Activated CD8-positive, alpha-beta T cell treated with anti-CD3 and anti-CD28 coated beads for 36 hours (primary cell): ENCODE measurements around the gene MMP2. TPM values are rescaled to one million over a fixed set of nuclear protein-coding genes. Genes with fewer than 3 reads are reported as not detected.

ENCODE experiments used
- ATAC-seq: fragments of 200-7000 bp; cut with Tn5 transposase; one replicate; pipeline ENCODE4 v1.10.0; 2021; ENCODE audit warnings: mild to moderate bottlenecking, moderate library complexity
- CTCF ChIA-PET: fragments of 350-600 bp; sonication (Branson Sonifier 250); formaldehyde crosslinking; loops from one replicate; lab custom pipeline; 2021; ENCODE audit warnings: antibody characterized with exemption; lab: Charles Lee
- POLR2A ChIA-PET: fragments of 350-600 bp; sonication (Branson Sonifier 250); formaldehyde crosslinking; loops from one replicate; lab custom pipeline; 2021; ENCODE audit warnings: antibody characterized with exemption; lab: Charles Lee
- DNase-seq: peaks from one replicate; pipeline ENCODE4 v3.0.0-alpha.2; 2020
- H3K27ac Mint-ChIP-seq: one replicate; pipeline ENCODE4 v1.8.0; 2021; ENCODE audit warnings: mild to moderate bottlenecking, mixed read lengths
- H3K27me3 Mint-ChIP-seq: one replicate; pipeline ENCODE4 v1.8.0; 2021; ENCODE audit warnings: mixed read lengths
- H3K36me3 Mint-ChIP-seq: one replicate; pipeline ENCODE4 v1.8.0; 2021; ENCODE audit warnings: low read depth, mixed read lengths
- H3K4me1 Mint-ChIP-seq: one replicate; pipeline ENCODE4 v1.8.0; 2021; ENCODE audit warnings: low read depth, mixed read lengths
- H3K4me3 Mint-ChIP-seq: one replicate; pipeline ENCODE4 v1.8.0; 2021; ENCODE audit warnings: mild to moderate bottlenecking, moderate library complexity, mixed read lengths
- H3K9me3 Mint-ChIP-seq: one replicate; pipeline ENCODE4 v1.8.0; 2021; ENCODE audit warnings: mixed read lengths
- intact Hi-C: fragments of 100-400 bp; cut with micrococcal nuclease; formaldehyde crosslinking; loops from one replicate; pipeline ENCODE4 v1.10.0; 2022
- total RNA-seq, 2 experiments: library from RNA; stranded (reverse); gene quantifications; one replicate each; pipeline ENCODE4 v1.2.3, GENCODE V29; 2021
- TF ChIP-seq, protein P1 (sequence below): fragments of 200-600 bp; IDR thresholded peaks from one replicate; pipeline ENCODE4 v1.8.0; 2022; ENCODE audit warnings: antibody characterized with exemption, mild to moderate bottlenecking

The MMP2 gene
- total RNA-seq, 2 experiments from 2014 or later, result not detected

GRCh38 chr16:55444754-55445485, 34.1 kb upstream of the MMP2 start:
- ChIA-PET POLR2A (no interaction called here), CTCF (interaction anchor here (2.2 kb wide), 1 partner anchor 20 kb away, joined by 13 read pairs; no protein-coding TSS in a partner anchor)
- Mint-ChIP-seq H3K4me3 (no peak overlapping the region), H3K4me1 (no peaks in the 10 kb centered on the region), H3K9me3 (no peaks in the 10 kb centered on the region), H3K36me3 (no peaks in the 10 kb centered on the region), H3K27ac (no peak overlapping the region), H3K27me3 (peaks cover 8% of the 10 kb centered on the region)
- ATAC-seq (no peak), DNase-seq (no peak)
- TF ChIP-seq, protein P1, sequence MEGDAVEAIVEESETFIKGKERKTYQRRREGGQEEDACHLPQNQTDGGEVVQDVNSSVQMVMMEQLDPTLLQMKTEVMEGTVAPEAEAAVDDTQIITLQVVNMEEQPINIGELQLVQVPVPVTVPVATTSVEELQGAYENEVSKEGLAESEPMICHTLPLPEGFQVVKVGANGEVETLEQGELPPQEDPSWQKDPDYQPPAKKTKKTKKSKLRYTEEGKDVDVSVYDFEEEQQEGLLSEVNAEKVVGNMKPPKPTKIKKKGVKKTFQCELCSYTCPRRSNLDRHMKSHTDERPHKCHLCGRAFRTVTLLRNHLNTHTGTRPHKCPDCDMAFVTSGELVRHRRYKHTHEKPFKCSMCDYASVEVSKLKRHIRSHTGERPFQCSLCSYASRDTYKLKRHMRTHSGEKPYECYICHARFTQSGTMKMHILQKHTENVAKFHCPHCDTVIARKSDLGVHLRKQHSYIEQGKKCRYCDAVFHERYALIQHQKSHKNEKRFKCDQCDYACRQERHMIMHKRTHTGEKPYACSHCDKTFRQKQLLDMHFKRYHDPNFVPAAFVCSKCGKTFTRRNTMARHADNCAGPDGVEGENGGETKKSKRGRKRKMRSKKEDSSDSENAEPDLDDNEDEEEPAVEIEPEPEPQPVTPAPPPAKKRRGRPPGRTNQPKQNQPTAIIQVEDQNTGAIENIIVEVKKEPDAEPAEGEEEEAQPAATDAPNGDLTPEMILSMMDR, result no peak
- intact Hi-C loops, result no loop called here

DNA sequence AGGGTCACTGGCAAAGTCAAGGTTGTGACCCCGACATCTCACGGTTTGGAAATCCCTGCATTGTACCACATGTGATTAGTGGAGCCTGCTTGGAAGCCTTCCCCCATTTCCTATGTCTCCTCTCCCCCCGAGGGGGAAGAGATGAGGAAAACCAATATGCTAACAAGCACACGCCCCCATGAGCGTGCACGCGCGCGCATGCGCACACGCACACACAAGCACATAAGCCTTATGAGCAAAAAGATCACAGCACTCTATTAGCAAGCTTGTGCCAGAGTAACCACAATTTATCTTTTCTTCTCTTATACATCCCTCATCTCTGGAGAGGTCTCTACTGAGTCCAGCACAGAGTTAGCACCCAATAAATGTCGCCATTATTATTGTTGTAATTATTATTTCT, 31.8 kb upstream of the MMP2 start:
- Mint-ChIP-seq H3K36me3 (no peaks in the 10 kb centered on the region), H3K9me3 (no peaks in the 10 kb centered on the region), H3K27ac (no peak overlapping the region), H3K27me3 (peaks cover 6% of the 10 kb centered on the region), H3K4me3 (no peak overlapping the region), H3K4me1 (no peaks in the 10 kb centered on the region)
- ChIA-PET CTCF (interaction anchor here (2.5 kb wide), 1 partner anchor 18 kb away, joined by 12 read pairs; no protein-coding TSS in a partner anchor), POLR2A (no interaction called here)
- intact Hi-C loops, result no loop called here
- DNase-seq (no peak), ATAC-seq (no peak)
- TF ChIP-seq, protein P1, result no peak

GRCh38 chr16:55452996-55453395, 26.0 kb upstream of the MMP2 start:
- intact Hi-C loops, result no loop called here
- no peak for ATAC-seq
- CTCF ChIA-PET, result interaction anchor here (3.0 kb wide), 1 partner anchor 12 kb away, joined by 18 read pairs; no protein-coding TSS in a partner anchor
- H3K9me3 Mint-ChIP-seq, result no peaks in the 10 kb centered on the region
- POLR2A ChIA-PET, result no interaction called here
- H3K27me3 Mint-ChIP-seq, result peaks cover 3% of the 10 kb centered on the region
- H3K36me3 Mint-ChIP-seq, result no peaks in the 10 kb centered on the region
- H3K4me1 Mint-ChIP-seq, result no peaks in the 10 kb centered on the region
- H3K27ac Mint-ChIP-seq, result no peak overlapping the region
- TF ChIP-seq, protein P1, result no peak
- DNase-seq, result no peak
- no peak overlapping the region for H3K4me3 Mint-ChIP-seq

DNA sequence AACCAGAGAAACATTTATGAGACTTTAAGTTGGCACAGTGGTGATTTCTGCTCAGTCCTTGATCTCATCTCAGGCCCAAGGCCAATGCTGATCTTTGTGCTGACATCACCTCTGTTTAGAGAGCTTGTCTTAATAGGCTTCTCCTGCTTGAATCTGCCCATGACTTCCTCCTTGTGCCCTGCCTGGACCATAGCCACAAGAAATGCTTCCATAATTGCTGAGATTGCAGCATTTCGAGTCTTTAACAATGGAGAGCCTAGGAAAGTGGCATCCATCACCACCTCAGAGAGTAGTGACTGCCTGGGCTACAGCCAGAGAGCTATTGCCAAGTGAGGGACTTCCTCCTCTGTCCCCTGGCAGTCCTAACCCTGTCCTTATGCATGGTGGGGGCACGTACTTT, 25.1 kb upstream of the MMP2 start:
- no peak for DNase-seq
- POLR2A ChIA-PET, result no interaction called here
- H3K4me3 Mint-ChIP-seq, result no peak overlapping the region
- peaks cover 3% of the 10 kb centered on the region for H3K27me3 Mint-ChIP-seq
- intact Hi-C loops, result no loop called here
- CTCF ChIA-PET, result no interaction called here
- no peak overlapping the region for H3K27ac Mint-ChIP-seq
- no peaks in the 10 kb centered on the region for H3K9me3 Mint-ChIP-seq
- TF ChIP-seq, protein P1, result no peak
- no peaks in the 10 kb centered on the region for H3K4me1 Mint-ChIP-seq
- no peak for ATAC-seq
- H3K36me3 Mint-ChIP-seq, result no peaks in the 10 kb centered on the region

GRCh38 chr16:55454861-55455260, 24.1 kb upstream of the MMP2 start:
- no peak for DNase-seq
- no peak for ATAC-seq
- CTCF ChIA-PET, result interaction anchor here (2.9 kb wide), 1 partner anchor 10 kb away, joined by 19 read pairs; no protein-coding TSS in a partner anchor
- no peak overlapping the region for H3K4me3 Mint-ChIP-seq
- peaks cover 3% of the 10 kb centered on the region for H3K27me3 Mint-ChIP-seq
- POLR2A ChIA-PET, result no interaction called here
- H3K36me3 Mint-ChIP-seq, result no peaks in the 10 kb centered on the region
- H3K9me3 Mint-ChIP-seq, result no peaks in the 10 kb centered on the region
- TF ChIP-seq, protein P1, result no peak
- no peaks in the 10 kb centered on the region for H3K4me1 Mint-ChIP-seq
- no peak overlapping the region for H3K27ac Mint-ChIP-seq
- intact Hi-C loops, result no loop called here
